CD14-positive monocyte (primary cell): ENCODE measurements around the gene AFF1. TPM values are rescaled to one million over a fixed set of nuclear protein-coding genes. Genes with fewer than 3 reads are reported as not detected.

Experiments
- DNase-seq, 3 donors: peaks; one replicate each; pipeline ENCODE4 v3.0.0-alpha.2; 2011 to 2022
- H2AFZ ChIP-seq: 2 replicates; pipeline ENCODE4 v1.6.0; 2012; ENCODE audit warnings: mild to moderate bottlenecking, low read depth, low read length, inconsistent platforms; ENCODE audit not compliant: insufficient read depth, poor library complexity, severe bottlenecking
- H3K27ac ChIP-seq, 2 donors: 1 replicate in 1 of 2; 2 replicates in 1 of 2; pipeline ENCODE4 v1.5.1; 2012 to 2013; ENCODE audit warnings: low read length in 2 of 2, control low read depth in 1 of 2, inconsistent platforms in 1 of 2, low read depth in 1 of 2, mild to moderate bottlenecking in 1 of 2
- H3K27me3 ChIP-seq, 2 donors: one replicate each; pipeline versions ENCODE4 v1.6.0 to v1.6.1; 2011 to 2013; ENCODE audit warnings: low read length in 2 of 2; ENCODE audit not compliant: control insufficient read depth in 2 of 2, insufficient read depth in 2 of 2
- H3K36me3 ChIP-seq, 2 donors: replicated peaks in 1 of 2; 1 replicate in 1 of 2; 2 replicates in 1 of 2; pipeline versions ENCODE4 v1.5.1 to v1.6.1; 2012 to 2013; ENCODE audit warnings: low read length in 2 of 2, control low read depth in 1 of 2, inconsistent platforms in 1 of 2, mild to moderate bottlenecking in 1 of 2; ENCODE audit not compliant: insufficient read depth in 2 of 2, control insufficient read depth in 1 of 2
- H3K4me1 ChIP-seq, 2 donors: 1 replicate in 1 of 2; 2 replicates in 1 of 2; pipeline versions ENCODE4 v1.5.1 to v1.6.1; 2012 to 2013; ENCODE audit warnings: low read length in 2 of 2, control low read depth in 1 of 2, inconsistent platforms in 1 of 2, mild to moderate bottlenecking in 1 of 2, moderate library complexity in 1 of 2; ENCODE audit not compliant: insufficient read depth in 2 of 2, control insufficient read depth in 1 of 2
- H3K4me2 ChIP-seq: replicated peaks from 2 replicates; pipeline ENCODE3; 2012; ENCODE audit warnings: low read length, moderate library complexity, mild to moderate bottlenecking; ENCODE audit not compliant: poor library complexity, severe bottlenecking; ENCODE audit errors: extremely low read depth
- H3K4me3 ChIP-seq, 3 experiments: fragments of 200-600 bp in 1 of 3; sonication (generic) in 1 of 3; replicated peaks in 1 of 3; 1 replicate in 2 of 3; 2 replicates in 1 of 3; pipeline ENCODE4 v1.5.1; 2011 to 2013; ENCODE audit warnings: low read length in 3 of 3, mild to moderate bottlenecking in 3 of 3, control low read depth in 2 of 3, low read depth in 2 of 3, inconsistent platforms in 1 of 3, moderate library complexity in 1 of 3
- H3K79me2 ChIP-seq: 2 replicates; pipeline ENCODE4 v1.6.0; 2012; ENCODE audit warnings: mild to moderate bottlenecking, control low read depth, inconsistent platforms, low read length, moderate library complexity; ENCODE audit not compliant: insufficient read depth
- H3K9ac ChIP-seq: 2 replicates; pipeline ENCODE4 v1.6.0; 2017; ENCODE audit warnings: low read length, mild to moderate bottlenecking; ENCODE audit not compliant: insufficient read depth, poor library complexity, severe bottlenecking
- H3K9me3 ChIP-seq, 2 donors: replicated peaks in 1 of 2; 1 replicate in 1 of 2; 2 replicates in 1 of 2; pipeline versions ENCODE4 v1.5.1 to v1.6.1; 2012 to 2013; ENCODE audit warnings: low read length in 2 of 2, control low read depth in 1 of 2; ENCODE audit not compliant: control insufficient read depth in 1 of 2, insufficient read depth in 1 of 2
- H4K20me1 ChIP-seq: 2 replicates; pipeline ENCODE4 v1.6.0; 2012; ENCODE audit warnings: mild to moderate bottlenecking, low read length, control low read depth, moderate library complexity; ENCODE audit not compliant: insufficient read depth
- H3K27ac Mint-ChIP-seq, 7 donors: one replicate each; pipeline ENCODE4 v1.8.0; 2020; ENCODE audit warnings: mild to moderate bottlenecking in 7 of 7, mixed read lengths in 7 of 7, moderate library complexity in 6 of 7, inconsistent platforms in 2 of 7
- H3K27me3 Mint-ChIP-seq, 3 donors: one replicate each; pipeline ENCODE4 v1.8.0; 2021 to 2022; ENCODE audit warnings: low read depth in 3 of 3, mild to moderate bottlenecking in 3 of 3, mixed read lengths in 3 of 3, moderate library complexity in 3 of 3, inconsistent platforms in 1 of 3
- H3K36me3 Mint-ChIP-seq, 2 donors: one replicate each; pipeline ENCODE4 v1.8.0; 2020; ENCODE audit warnings: mixed read lengths in 2 of 2, inconsistent platforms in 1 of 2, mild to moderate bottlenecking in 1 of 2
- H3K4me1 Mint-ChIP-seq: one replicate; pipeline ENCODE4 v1.8.0; 2020; ENCODE audit warnings: mild to moderate bottlenecking, mixed read lengths
- H3K4me3 Mint-ChIP-seq, 2 donors: one replicate each; pipeline ENCODE4 v1.8.0; 2020; ENCODE audit warnings: mild to moderate bottlenecking in 2 of 2, mixed read lengths in 2 of 2, moderate library complexity in 1 of 2
- H3K9me3 Mint-ChIP-seq, 7 donors: one replicate each; pipeline ENCODE4 v1.8.0; 2020 to 2022; ENCODE audit warnings: mixed read lengths in 7 of 7, mild to moderate bottlenecking in 6 of 7, moderate library complexity in 6 of 7, inconsistent platforms in 2 of 7
- WGBS: methylation state at CpG from one replicate; pipeline ENCODE4 v1.1.5; 2013; ENCODE audit warnings: missing lambda C conversion rate; ENCODE audit not compliant: insufficient coverage; 5-methylcytosine and 5-hydroxymethylcytosine counted together
- intact Hi-C, 2 donors: fragments of 100-400 bp; cut with micrococcal nuclease; formaldehyde crosslinking; loops; one replicate each; pipeline versions ENCODE4 v1.15.0 to v1.15.1; 2023
- polyA plus RNA-seq, 3 donors: library from polyadenylated mRNA; depleted of rRNA in 1 of 3; unstranded in 2 of 3; stranded (reverse) in 1 of 3; fragments of 300-500 nt in 2 of 3; fragments of >200 nt in 1 of 3; fragmentation: Illumina TruSeq in 2 of 3; gene quantifications; 1 replicate in 2 of 3; 2 replicates in 1 of 3; pipeline ENCODE4 v1.2.3, GENCODE V29; 2012 to 2021
- TF ChIP-seq, protein P1 (sequence below): fragments of 200-600 bp; IDR thresholded peaks from one replicate; pipeline ENCODE4 v1.8.0; 2022; ENCODE audit warnings: antibody characterized with exemption, mild to moderate bottlenecking

AFF1 gene
- polyA plus RNA-seq, 3 donors = 7.5 to 20.9 (median 16.3) TPM

GRCh38 chr4:86942185-86942666 lies 7.4 kb downstream of the AFF1 start:
- H2AFZ ChIP-seq = no peak overlapping the region
- Mint-ChIP-seq H3K9me3 (no peaks in the 10 kb centered on the region), H3K36me3 (peaks cover 0 to 1% of the 10 kb centered on the region in 2 donors), H3K4me1 (peaks cover 66% of the 10 kb centered on the region), H3K4me3 (no peak overlapping the region), H3K27me3 (peaks cover 0 to 6% (median 0%) of the 10 kb centered on the region in 3 donors), H3K27ac (peak overlapping the region in 1 of 7 donors; percentile 20)
- H3K9ac ChIP-seq = no peak overlapping the region
- no CpG with 5 or more reads among the region's 1 CpG for WGBS
- H3K27me3 ChIP-seq = no peaks in the 10 kb centered on the region
- H3K79me2 ChIP-seq = peaks cover 99% of the 10 kb centered on the region
- H4K20me1 ChIP-seq = peaks cover 27% of the 10 kb centered on the region
- no peak overlapping the region for H3K4me2 ChIP-seq
- no peaks in the 10 kb centered on the region for H3K9me3 ChIP-seq
- peaks cover 40 to 51% of the 10 kb centered on the region in 2 donors for H3K4me1 ChIP-seq
- intact Hi-C loops = no loop called here
- no peak for DNase-seq
- TF ChIP-seq, protein P1, sequence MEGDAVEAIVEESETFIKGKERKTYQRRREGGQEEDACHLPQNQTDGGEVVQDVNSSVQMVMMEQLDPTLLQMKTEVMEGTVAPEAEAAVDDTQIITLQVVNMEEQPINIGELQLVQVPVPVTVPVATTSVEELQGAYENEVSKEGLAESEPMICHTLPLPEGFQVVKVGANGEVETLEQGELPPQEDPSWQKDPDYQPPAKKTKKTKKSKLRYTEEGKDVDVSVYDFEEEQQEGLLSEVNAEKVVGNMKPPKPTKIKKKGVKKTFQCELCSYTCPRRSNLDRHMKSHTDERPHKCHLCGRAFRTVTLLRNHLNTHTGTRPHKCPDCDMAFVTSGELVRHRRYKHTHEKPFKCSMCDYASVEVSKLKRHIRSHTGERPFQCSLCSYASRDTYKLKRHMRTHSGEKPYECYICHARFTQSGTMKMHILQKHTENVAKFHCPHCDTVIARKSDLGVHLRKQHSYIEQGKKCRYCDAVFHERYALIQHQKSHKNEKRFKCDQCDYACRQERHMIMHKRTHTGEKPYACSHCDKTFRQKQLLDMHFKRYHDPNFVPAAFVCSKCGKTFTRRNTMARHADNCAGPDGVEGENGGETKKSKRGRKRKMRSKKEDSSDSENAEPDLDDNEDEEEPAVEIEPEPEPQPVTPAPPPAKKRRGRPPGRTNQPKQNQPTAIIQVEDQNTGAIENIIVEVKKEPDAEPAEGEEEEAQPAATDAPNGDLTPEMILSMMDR = no peak
- no peak overlapping the region for H3K27ac ChIP-seq
- H3K4me3 ChIP-seq = no peak overlapping the region
- no peaks in the 10 kb centered on the region for H3K36me3 ChIP-seq

- H3K27ac ChIP-seq = peak overlapping the region; percentile 13 to 65
- intact Hi-C loops = no loop called here
- H3K4me1 Mint-ChIP-seq = peaks cover 48% of the 10 kb centered on the region
Measured at GRCh38 chr4:86944964-86945781, 10.4 kb downstream of the AFF1 start.

More at GRCh38 chr4:86944964-86945781, 10.4 kb downstream of the AFF1 start:
- Mint-ChIP-seq H3K4me3 (no peak overlapping the region), H3K9me3 (no peaks in the 10 kb centered on the region), H3K27ac (peak overlapping the region in 6 of 7 donors; percentile 41 to 78 (median 61)), H3K36me3 (peaks cover 11 to 15% of the 10 kb centered on the region in 2 donors), H3K27me3 (peaks cover 0 to 6% (median 0%) of the 10 kb centered on the region in 3 donors)
- TF ChIP-seq, protein P1 = no peak
- DNase-seq = no peak
- no peaks in the 10 kb centered on the region for H3K9me3 ChIP-seq
- peaks cover 12 to 21% of the 10 kb centered on the region in 2 donors for H3K4me1 ChIP-seq
- no peaks in the 10 kb centered on the region for H3K27me3 ChIP-seq
- no peak overlapping the region for H2AFZ ChIP-seq
- no peak overlapping the region for H3K4me2 ChIP-seq
- H4K20me1 ChIP-seq = peaks cover 39% of the 10 kb centered on the region
- H3K79me2 ChIP-seq = peaks cover 92% of the 10 kb centered on the region
- H3K9ac ChIP-seq = peak overlapping the region; percentile 4
- no peak overlapping the region for H3K4me3 ChIP-seq
- H3K36me3 ChIP-seq = peaks cover 0 to 7% of the 10 kb centered on the region in 2 donors
